ENCODE measurements around the gene ATOX1. TPM values are rescaled to one million over a fixed set of nuclear protein-coding genes. Genes with fewer than 3 reads are reported as not detected.

Gene ATOX1
- total RNA-seq, 2 donors from 2014 or later = 6.3 to 39.7 TPM

- intact Hi-C loops (cut with DNase I) = no loop called here
- WGBS, 2 donors = 59 to 66% methylated on average over 3 of the region's 3 CpGs
- H3K27me3 ChIP-seq = no peaks in the 10 kb centered on the region
- no peaks in the 10 kb centered on the region for H3K4me1 ChIP-seq
- TF ChIP-seq, protein P1, sequence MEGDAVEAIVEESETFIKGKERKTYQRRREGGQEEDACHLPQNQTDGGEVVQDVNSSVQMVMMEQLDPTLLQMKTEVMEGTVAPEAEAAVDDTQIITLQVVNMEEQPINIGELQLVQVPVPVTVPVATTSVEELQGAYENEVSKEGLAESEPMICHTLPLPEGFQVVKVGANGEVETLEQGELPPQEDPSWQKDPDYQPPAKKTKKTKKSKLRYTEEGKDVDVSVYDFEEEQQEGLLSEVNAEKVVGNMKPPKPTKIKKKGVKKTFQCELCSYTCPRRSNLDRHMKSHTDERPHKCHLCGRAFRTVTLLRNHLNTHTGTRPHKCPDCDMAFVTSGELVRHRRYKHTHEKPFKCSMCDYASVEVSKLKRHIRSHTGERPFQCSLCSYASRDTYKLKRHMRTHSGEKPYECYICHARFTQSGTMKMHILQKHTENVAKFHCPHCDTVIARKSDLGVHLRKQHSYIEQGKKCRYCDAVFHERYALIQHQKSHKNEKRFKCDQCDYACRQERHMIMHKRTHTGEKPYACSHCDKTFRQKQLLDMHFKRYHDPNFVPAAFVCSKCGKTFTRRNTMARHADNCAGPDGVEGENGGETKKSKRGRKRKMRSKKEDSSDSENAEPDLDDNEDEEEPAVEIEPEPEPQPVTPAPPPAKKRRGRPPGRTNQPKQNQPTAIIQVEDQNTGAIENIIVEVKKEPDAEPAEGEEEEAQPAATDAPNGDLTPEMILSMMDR (IDR thresholded peaks at IDR 0.05) = no peak
- TF ChIP-seq POLR2A (IDR thresholded peaks at IDR 0.05) = no peak
- H3K36me3 ChIP-seq (replicated peaks in 1 of 2; ENCODE audit: insufficient read depth in 1 of 2, low read depth in 2 of 2) = no peaks in the 10 kb centered on the region
- H3K4me3 ChIP-seq = no peak overlapping the region
- DNase-seq = peak in 1 of 4 donors; percentile 20
- peak; percentile 45 for ATAC-seq
- no peak overlapping the region for H3K27ac ChIP-seq
- no peaks in the 10 kb centered on the region for H3K9me3 ChIP-seq
Measured at GRCh38 chr5:151718646-151719045, 39.8 kb downstream of the ATOX1 start.

GRCh38 chr5:151718153-151718552 is 40.3 kb downstream of the ATOX1 start:
- no peak for DNase-seq
- TF ChIP-seq, protein P1 (IDR thresholded peaks at IDR 0.05) = no peak
- no peak for TF ChIP-seq POLR2A (IDR thresholded peaks at IDR 0.05)
- 63 to 69% methylated on average over 2 of the region's 2 CpGs for WGBS, 2 donors
- ATAC-seq = no peak
- Histone ChIP-seq H3K4me1 (no peaks in the 10 kb centered on the region), H3K27ac (no peak overlapping the region), H3K27me3 (no peaks in the 10 kb centered on the region), H3K4me3 (no peak overlapping the region), H3K36me3 (replicated peaks in 1 of 2; ENCODE audit: insufficient read depth in 1 of 2, low read depth in 2 of 2) (no peaks in the 10 kb centered on the region), H3K9me3 (no peaks in the 10 kb centered on the region)
- intact Hi-C loops (cut with DNase I) = no loop called here

GRCh38 chr5:151717416-151717815 is 41.0 kb downstream of the ATOX1 start:
- Histone ChIP-seq H3K4me3 (no peak overlapping the region), H3K4me1 (no peaks in the 10 kb centered on the region), H3K9me3 (no peaks in the 10 kb centered on the region), H3K27ac (no peak overlapping the region), H3K36me3 (replicated peaks in 1 of 2; ENCODE audit: insufficient read depth in 1 of 2, low read depth in 2 of 2) (no peaks in the 10 kb centered on the region), H3K27me3 (no peaks in the 10 kb centered on the region)
- ATAC-seq (no peak), DNase-seq (no peak)
- intact Hi-C loops (cut with DNase I) = no loop called here
- WGBS, 2 donors = 42 to 50% methylated on average over 3 of the region's 3 CpGs
- TF ChIP-seq POLR2A (IDR thresholded peaks at IDR 0.05) = no peak
- TF ChIP-seq, protein P1 (IDR thresholded peaks at IDR 0.05) = no peak

DNA sequence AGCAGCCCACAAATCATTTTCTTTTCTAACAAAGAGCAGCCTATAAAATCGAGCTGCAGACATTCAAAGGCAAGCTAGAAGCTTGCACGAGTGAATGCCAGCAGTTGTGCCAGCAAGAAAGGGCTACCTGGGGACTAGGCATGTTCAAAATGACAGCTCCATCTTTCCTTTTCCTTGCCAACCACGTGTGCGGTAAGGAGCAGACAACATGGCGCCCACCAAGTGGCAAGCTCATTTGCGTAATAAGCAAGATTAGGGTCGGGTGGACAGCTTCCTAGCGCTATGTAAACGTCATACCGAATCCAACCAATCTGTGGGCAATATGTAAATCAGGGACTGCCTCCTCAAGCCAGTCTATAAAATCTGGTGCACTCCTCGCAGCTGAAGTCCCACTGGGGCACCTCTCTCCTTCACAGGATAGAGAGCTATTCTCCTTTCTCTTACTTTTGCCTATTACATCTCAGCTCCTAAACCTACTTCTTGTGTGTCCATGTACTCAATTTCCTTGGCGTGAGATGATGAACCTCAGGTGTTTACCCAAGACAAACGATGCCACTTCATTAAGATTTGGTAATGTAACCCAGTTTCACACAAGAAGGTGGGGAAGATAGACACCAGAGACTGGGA is 49.2 kb downstream of the ATOX1 start:
- Histone ChIP-seq H3K36me3 (replicated peaks in 1 of 2; ENCODE audit: insufficient read depth in 1 of 2, low read depth in 2 of 2) (no peaks in the 10 kb centered on the region), H3K4me1 (no peaks in the 10 kb centered on the region), H3K9me3 (no peaks in the 10 kb centered on the region), H3K27ac (no peak overlapping the region), H3K4me3 (no peak overlapping the region), H3K27me3 (no peaks in the 10 kb centered on the region)
- TF ChIP-seq, protein P1 (IDR thresholded peaks at IDR 0.05) = no peak
- no peak for TF ChIP-seq POLR2A (IDR thresholded peaks at IDR 0.05)
- DNase-seq (no peak), ATAC-seq (no peak)
- intact Hi-C loops (cut with DNase I) = no loop called here
- 66 to 68% methylated on average over 13 of the region's 13 CpGs for WGBS, 2 donors

- H3K4me3 ChIP-seq = no peak overlapping the region
- no peaks in the 10 kb centered on the region for H3K36me3 ChIP-seq (replicated peaks in 1 of 2; ENCODE audit: insufficient read depth in 1 of 2, low read depth in 2 of 2)
- no peak for TF ChIP-seq POLR2A (IDR thresholded peaks at IDR 0.05)
- H3K4me1 ChIP-seq = no peaks in the 10 kb centered on the region
- no peak for ATAC-seq
- no peak overlapping the region for H3K27ac ChIP-seq
- intact Hi-C loops (cut with DNase I) = no loop called here
- DNase-seq = no peak
- no peaks in the 10 kb centered on the region for H3K27me3 ChIP-seq
- H3K9me3 ChIP-seq = no peaks in the 10 kb centered on the region
Measured at GRCh38 chr5:151708126-151708525, 50.3 kb downstream of the ATOX1 start.
